SK-N-SH treated with all-trans-retinoic acid at 6 μM for 48 hours (cell line): ENCODE data around the gene REPS1.

Experiments
- ARNTL ChIP-seq: fragments of 450-650 bp; formaldehyde crosslinking; IDR thresholded peaks from 2 replicates; pipeline ENCODE4 v1.5.0; 2020; ENCODE audit warnings: low read depth, mild to moderate bottlenecking, moderate library complexity, borderline replicate concordance
- CSRNP3 ChIP-seq: fragments of 250-450 bp; sonication (Bioruptor Pico); IDR thresholded peaks from 2 replicates; pipeline ENCODE4 v1.5.1; 2021; ENCODE audit warnings: mild to moderate bottlenecking, moderate library complexity
- PPARA ChIP-seq: fragments of 250-450 bp; sonication (Bioruptor Pico); IDR thresholded peaks from 2 replicates; pipeline ENCODE4 v1.5.0; 2020; ENCODE audit warnings: mild to moderate bottlenecking, borderline replicate concordance
- RARB ChIP-seq: fragments of 250-450 bp; sonication (Bioruptor Pico); IDR thresholded peaks from 2 replicates; pipeline ENCODE4 v1.8.0; 2021; ENCODE audit warnings: mild to moderate bottlenecking, moderate library complexity
- TCF4 ChIP-seq: fragments of 250-450 bp; sonication (Bioruptor Pico); IDR thresholded peaks from 2 replicates; pipeline ENCODE4 v1.8.0; 2021; ENCODE audit warnings: mild to moderate bottlenecking, moderate library complexity, borderline replicate concordance
- ZFP3 ChIP-seq: fragments of 250-450 bp; sonication (Bioruptor Pico); IDR thresholded peaks from 2 replicates; pipeline ENCODE4 v1.5.0; 2020; ENCODE audit warnings: mild to moderate bottlenecking, moderate library complexity
- ZNF565 ChIP-seq: fragments of 450-650 bp; formaldehyde crosslinking; conservative IDR thresholded peaks from 2 replicates; pipeline ENCODE4 v1.5.0; 2020; ENCODE audit warnings: low read depth, mild to moderate bottlenecking, moderate library complexity
- ZNF8 ChIP-seq: fragments of 450-650 bp; formaldehyde crosslinking; IDR thresholded peaks from 2 replicates; pipeline ENCODE4 v1.5.0; 2020; ENCODE audit warnings: mild to moderate bottlenecking, moderate library complexity

GRCh38 chr6:138856654-138857053 lies 131.4 kb downstream of the REPS1 start:
- TF ChIP-seq ZFP3 (CRISPR knock-in tag) (no peak), RARB (CRISPR knock-in tag) (no peak), TCF4 (CRISPR knock-in tag) (no peak), CSRNP3 (CRISPR knock-in tag) (no peak), ARNTL (CRISPR knock-in tag) (no peak), ZNF8 (CRISPR knock-in tag) (no peak), ZNF565 (CRISPR knock-in tag) (no peak), PPARA (CRISPR knock-in tag) (no peak)
